Suppressor macrophage (primary cell): ENCODE data around the gene FIBIN.
"Not testable (repeated sequence)": the region's sequence is repeated elsewhere in the genome, so short reads cannot be mapped to it uniquely, and the experiment has no call there.

Experiments
- DNase-seq, 4 experiments: peaks; one replicate each; pipeline ENCODE4 v3.0.0-alpha.2; 2020 to 2022
- total RNA-seq, 17 experiments: gene quantifications; one replicate each; lab custom pipeline; 2026; ENCODE audit warnings: mixed read lengths in 6 of 17, inconsistent platforms in 3 of 17; lab: John Stamatoyannopoulos, UW

FIBIN gene
- total RNA-seq = 0 to 1.1 (median 0) reads per million in 17 experiments

DNA sequence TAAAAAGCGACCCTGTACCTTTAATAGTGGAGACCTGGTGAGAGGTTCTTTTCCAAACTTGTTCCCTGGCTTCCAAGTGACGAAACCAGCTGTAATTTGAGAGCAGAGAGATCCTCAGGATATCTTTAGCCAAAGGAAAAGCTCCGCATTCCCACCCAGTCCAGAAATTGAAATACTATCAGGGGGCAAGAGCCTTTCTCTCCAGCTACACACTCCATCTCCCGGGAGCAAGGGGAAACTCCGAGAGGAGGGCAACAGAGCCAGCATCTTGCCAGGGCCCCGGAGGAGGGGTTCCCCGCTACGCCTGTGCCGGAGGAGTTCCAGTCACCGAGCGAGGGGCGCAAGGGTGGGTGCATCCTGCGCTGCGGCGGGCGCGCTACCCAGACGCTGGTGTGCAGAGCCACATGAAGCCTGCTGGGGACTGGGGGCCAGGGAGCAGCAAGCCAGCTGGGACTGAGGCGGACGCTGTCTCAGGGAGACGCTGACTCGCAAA is at the start of gene FIBIN:
TSS of gene FIBIN (plus strand) at position 148 of the 493 bp plus-strand sequence. CDS start 415 bp downstream, outside the sequence.
- no peak for DNase-seq

DNA sequence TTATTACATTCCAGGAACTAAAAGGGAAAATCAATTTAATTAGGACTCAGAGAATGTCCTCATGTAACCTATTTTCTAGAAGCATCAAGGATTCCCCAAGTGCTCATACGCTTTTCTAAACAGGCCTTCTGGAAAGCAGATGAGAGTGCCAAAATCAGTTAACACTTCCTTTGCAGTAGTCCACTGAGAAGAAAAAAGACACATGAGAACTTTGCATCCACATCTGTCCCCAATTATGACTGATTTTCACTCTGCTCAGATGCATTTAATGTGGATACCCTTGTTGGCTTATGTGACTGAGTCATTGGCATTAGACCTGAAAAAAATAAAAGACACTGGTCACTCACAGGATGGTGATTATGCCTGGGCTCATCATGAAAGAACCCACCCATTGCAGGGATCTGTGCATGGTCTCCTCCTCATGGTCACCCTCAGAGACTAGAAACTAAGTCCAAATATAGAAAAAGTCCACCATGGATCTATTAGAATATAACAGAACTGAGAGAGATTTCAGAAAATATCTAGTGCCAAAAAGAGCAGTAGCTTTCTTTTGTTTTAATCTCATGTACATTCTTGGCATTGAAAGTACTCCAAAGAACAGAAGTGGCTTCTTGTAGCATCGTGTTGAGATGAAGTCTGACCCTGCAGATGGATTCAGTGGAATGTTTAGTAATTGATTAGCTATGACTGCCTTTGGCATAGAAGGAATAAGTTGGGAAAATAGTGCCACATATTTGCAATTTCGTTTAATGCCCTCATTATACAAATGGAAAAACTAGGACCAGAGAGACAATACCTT is 48.8 kb upstream of the FIBIN start:
- DNase-seq = no peak

DNA sequence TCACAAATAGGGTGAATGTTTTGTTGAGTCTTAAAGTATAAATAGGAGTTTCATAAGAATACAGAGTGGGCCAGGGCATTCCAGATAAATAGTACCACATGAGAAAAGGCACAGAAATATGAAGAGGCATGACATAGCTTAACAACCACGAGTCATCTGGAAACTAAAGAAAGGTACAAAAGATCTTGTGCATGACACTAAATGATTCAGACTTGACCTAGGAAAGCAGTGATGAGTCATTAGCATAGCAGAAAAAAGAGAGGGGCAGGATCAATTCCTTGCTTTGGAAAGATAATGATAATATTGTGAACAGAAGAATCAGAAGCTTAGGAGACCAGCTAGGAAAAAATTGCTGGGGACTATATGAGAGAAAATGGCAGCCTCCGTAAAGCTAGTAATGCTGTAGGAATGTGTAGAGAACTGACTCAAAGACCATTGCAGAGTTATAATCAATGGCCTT is 47.6 kb upstream of the FIBIN start:
- no peak for DNase-seq

DNA sequence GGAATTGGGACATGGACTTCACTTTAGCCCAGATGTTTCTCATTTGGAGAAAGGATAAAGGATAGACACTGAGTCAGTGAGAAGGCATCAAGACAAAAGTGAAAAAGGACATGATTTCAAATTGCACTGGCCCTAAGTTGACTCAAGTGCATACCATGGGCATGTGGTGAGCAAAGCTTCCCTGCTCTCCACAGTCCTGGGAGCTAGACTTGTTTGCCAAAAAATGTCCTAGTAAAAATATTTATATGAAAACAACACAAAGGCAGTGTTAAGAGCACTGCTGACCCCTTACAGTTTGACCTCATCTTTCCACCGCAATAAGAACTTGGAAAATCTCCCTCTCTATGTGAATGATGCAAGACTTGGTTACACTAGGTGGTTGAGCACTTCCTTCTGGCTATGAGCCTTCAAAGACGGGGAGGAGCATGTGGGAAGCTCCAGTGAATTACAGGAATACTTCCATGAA is 46.5 kb upstream of the FIBIN start:
- DNase-seq = no peak

DNA sequence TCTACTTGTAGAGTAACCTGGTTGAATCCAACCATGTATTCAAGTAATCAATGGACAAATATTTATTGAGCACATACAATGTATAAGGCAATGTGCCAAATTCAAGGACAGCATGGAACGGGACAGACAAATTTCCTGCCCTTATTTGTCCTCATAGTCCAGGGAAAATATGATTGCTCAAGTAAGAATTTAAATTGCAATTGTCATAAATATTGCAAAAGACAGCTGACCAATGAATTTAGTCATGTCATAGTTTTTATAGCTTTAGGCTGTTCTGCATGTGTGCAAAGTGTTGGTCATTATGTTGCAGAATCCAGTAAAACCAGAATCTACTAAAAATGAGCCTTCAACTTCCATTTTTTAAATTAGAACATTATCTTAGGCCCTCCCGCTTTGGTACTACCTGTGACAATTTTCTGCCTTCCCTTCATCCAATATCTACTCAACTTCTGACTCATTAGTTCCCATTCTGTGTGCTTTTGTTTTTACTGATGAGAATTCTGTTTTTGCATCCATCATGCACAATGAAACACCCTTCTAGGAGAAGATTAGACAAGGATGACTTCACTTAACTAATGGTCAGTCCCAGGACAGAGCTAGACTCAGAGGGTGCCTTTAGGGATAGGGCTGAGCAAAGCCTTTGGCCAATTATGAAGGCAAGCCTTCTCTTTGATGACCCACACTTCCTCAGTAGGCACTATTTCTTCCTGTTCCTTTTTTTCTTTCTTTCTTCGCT is 45.8 kb upstream of the FIBIN start:
- DNase-seq = no peak

DNA sequence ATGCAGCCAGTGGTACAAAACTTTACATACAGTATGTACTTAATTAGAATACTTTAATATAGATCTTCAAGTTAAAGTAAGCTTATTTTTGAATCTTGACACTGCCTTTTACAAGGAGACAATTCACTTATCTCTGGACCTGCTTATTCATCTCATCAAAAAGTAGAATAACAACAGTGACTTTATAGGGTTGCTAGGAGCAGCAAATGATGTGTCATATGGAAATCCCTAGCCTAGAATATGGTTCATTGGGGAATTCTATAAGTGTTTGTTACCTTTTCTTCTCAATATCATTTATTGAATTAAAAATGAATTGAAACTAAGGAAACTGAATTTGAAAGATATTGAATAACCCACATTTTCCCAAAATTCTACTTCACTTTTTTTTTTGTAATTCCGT is 45.0 kb upstream of the FIBIN start:
- no peak for DNase-seq

DNA sequence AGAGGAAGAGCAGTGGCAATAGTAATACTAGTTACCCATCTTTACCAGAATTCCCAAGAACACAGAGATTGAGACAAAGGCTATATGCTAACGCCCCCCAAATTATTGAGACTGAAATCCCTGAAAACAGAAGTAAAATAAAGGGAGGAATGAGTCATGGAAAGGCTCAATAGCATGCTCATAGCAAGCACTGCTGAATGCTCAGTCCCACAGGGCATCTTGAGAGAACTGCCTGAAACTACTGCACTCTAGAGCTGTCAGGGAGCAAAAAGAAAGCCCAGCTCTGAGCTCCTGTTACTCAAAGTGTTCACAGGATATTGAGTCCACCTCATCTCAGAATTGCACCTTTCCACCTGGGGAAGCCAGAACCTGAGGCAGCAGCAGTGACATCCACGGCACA is 44.1 kb upstream of the FIBIN start:
- DNase-seq = no peak

DNA sequence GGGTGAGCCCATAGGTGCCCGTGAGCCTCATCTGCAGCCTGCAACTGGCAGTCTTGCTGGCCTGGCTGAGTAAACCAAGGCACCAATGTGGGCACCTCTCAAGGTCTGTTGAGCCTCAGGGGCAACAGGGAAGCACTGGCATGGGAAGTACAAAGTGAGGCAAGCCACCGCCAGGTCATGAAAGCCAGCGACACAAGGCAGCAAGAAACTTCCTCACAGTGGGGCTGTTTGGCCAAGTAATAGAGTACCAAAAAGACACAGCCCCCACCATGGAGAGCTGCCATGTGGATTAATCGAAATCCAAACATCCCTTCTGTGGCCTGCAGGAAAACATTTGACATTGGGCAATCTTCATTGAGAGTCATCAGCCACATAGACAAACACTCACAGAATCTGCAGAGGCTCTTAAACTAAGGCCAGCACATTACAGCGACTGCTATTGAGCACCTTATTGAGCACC is 43.6 kb upstream of the FIBIN start:
- no peak for DNase-seq

DNA sequence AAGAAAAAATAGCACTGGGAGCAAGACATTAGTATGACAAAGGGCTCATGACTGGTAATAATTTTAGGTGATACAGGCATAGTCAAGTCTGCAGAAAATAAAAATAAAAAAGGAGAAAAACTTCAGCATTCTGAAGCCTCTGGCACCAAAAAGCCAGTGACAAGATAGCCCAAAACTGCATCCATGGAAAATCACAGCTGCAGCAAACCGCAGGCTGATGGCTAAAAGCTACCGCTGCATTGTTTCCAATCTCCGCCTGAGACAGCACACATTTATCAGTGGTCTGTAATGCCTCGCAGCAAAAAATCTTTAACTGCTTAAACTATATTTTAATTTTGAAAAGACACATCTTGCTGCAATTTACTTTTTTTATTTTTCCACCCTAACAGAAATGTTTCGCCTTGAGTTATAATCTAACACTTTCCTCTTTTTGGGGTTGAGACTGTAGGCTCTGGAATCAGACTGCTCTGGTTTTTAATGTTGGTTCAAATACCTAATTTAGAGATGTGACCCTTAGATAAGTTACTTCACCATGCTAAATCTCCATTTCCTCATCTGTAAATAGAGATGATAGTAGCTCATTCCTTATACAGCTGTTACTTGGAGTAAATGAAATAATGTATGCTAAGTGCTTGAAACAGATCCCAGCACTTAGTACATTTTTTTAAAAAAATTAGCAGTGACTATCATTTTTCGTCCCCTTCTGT is 42.0 kb upstream of the FIBIN start:
- DNase-seq = no peak

DNA sequence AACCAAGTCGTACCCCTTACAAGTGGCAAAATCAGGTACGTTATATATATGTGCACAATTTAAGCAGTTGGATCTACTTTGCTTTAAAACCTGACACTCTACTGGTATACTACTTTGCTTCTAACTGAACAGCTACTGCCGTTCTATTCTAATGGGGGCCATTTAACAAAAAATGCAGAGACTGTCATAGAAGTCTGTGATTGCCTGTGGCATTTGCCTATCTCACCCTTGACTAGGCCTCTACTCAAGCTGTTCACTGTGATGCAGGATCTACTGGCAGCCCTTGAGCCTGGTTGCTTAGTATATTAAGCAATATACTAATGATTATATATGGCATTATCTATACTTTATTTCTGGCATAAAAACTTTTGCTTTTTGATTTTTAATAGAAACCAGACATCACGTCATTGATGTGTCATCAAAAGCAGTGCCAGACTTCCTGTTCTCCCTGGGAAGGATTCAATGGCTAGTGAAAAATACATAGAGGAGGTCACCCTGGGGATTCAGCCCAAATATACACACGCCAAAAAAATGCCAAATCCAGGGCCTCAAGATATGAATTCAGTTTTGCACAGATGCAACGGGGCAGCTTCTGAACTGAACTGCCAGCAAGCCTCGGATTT is 40.0 kb upstream of the FIBIN start:
- DNase-seq = no peak

DNA sequence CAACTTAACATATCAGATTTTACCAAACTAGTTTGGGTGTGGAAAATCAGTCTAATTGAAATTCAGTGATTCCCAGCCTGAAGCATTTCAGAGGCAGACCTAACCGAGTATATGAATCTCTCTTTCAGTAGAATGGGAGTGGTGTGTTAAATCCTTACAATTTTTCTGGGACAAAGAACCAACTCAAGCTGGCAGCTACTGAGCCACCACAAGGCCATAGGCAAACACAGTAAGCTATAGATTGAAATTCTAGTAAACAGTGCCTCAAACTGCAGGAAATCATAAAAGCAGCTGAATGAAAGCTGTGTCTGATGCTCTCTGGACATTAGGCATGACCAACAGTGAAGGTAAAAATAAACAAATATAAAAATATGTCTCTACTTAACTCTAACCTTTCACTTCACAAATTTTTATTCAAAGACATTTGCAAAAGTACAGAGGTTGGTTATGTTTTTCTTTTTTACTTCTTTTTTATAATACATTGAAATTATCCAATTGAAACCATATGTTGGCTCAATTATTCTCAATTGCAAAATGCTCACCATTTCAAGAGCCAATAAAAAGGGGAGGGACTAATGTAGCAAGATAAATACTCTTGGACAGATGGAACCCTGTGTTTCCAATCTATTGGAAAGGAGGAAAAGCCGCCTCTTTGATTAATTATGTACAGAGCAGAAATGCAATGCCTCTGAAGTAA is 35.8 kb upstream of the FIBIN start:
- no peak for DNase-seq

DNA sequence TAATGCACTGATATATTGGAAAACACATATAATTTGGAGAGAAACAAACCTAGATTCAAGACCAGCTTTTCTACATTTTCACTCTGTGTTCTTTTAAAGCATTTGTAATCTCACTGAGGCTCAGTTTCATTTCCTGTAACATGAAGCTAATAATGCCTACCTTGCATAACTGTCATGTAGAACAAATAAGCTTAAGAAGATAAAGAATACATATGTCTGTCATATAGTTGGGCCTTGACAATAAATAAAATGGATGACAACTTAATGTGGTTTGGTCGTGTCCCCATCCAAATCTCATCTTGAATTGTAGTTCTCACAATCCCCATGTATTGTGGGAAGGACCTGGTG is 35.2 kb upstream of the FIBIN start:
- DNase-seq = no peak

DNA sequence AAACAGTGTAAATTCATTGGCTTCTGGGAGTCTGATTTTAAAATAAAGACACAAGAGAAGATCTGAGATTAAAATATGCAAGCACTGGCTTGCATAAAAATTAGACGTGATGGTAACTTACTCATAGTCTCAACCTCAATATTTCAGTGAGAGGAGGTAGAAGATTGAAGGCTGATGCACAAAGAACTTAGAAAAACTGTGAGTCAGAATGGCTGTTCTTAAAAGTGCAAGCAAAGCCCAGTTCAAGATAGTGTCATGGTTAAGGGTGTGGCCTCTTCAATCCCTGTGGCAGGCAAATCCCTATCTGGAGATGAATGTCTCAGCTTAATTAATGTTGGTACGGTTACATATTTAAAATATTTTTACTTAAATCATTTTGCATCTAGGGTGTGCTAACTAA is 33.6 kb upstream of the FIBIN start:
- DNase-seq = no peak

DNA sequence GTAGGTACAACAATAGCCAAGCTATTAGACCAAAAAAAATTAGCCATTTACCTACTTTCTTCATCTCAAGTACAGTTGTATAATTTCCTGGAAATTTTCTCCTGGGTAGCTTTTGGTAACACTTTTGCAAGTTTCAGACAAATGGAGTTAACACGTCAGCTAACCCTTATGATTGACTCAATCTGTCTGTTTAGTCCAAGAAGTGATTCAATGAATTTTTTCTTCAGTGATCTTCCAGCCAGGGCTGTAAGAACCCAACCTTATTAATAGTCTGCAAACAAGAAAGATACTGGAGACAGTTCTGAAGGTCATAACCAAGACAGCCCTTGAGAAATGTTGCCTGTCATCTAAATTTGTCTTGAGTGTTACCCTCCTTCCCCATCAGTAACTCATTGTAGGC is 30.1 kb upstream of the FIBIN start:
- DNase-seq = no peak

DNA sequence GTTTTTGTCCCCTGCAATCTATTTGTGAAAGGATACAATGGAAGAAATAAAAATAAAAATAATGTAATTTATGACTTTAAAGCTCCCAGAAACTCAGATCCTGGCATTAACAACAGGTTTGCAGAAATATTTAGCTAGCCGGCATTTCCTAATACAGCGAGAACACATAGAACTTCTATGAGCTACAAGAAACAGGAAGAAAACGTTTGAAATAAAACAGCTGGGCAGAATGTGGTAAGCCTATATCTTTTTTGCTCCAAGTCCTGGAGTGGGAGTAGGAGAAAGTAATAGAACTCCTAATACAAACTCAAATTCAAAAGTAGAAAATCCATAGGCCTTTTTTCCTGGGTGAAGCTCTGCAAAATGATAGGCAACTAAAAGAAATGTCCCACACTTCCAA is 29.6 kb upstream of the FIBIN start:
- DNase-seq = no peak

DNA sequence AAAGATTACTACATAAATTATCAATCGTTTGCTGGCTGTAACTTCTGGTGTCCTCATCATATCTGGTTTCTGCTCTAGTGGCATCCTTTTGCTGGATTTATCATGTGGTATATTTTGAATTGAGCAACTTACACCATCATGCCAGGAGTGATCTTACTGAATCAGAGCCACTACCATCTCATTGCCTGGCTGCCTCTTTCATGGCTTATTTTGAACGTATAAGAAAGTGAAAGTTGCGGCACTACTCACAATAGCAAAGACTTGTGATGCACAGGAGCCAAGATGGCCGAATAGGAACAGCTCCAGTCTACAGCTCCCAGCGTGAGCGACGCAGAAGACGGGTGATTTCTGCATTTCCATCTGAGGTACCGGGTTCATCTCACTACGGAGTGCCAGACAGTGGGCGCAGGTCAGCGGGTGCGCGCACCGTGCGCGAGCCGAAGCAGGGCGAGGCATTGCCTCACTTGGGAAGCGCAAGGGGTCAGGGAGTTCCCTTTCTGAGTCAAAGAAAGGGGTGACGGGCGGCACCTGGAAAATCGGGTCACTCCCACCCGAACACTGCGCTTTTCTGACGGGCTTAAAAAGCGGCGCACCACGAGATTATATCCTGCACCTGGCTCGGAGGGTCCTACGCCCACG is 28.9 kb upstream of the FIBIN start:
- DNase-seq = not testable (repeated sequence)

DNA sequence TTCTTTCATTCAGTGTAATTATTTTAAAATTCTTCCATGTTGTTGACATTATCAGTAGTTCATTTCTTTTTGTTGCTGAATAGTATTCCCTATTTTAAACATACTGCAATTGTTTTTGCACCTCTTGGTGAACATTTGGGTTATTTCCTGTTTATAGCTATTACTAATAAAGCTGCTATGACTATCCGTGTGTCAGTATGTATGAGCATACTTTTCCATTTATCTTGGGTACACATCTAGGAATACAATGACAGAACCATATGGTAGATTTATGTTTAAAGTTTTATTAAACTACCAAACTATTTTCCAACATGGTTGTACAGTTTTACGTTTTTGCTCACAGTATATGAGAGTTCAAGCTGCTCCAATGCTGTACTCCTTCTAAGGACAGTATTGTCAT is 22.0 kb upstream of the FIBIN start:
- no peak for DNase-seq

DNA sequence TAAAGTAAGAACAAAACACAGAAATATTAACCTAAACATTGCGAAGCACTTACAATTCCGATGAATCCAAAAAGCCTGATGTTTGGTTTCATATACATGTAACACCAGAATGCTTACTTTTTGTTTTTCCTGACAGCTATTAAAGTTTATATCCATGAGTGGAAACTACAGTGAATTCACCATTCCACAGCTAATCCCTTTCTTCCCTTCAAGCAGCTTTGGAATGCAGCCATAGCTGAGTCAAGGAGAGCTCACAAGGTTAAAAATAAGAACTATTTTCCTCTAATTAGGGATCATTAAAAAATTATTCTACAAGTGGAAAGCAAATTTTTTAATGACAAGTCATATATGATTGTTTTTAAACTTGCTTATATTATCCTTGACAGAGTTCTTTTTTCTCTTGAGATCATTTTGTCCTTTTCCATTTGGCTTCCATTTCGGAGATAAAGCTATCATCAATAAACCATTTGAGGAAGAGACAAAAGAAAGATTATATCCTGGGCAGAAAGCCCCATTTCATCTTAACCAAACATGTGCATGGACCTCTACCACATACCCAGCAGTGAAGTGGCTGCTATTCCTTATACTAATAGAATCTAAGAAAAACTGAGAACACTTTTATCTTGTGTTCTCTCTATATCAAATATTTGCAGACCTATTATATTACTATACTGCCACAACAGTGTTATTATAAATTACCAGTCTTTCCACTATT is 19.7 kb upstream of the FIBIN start:
- no peak for DNase-seq

DNA sequence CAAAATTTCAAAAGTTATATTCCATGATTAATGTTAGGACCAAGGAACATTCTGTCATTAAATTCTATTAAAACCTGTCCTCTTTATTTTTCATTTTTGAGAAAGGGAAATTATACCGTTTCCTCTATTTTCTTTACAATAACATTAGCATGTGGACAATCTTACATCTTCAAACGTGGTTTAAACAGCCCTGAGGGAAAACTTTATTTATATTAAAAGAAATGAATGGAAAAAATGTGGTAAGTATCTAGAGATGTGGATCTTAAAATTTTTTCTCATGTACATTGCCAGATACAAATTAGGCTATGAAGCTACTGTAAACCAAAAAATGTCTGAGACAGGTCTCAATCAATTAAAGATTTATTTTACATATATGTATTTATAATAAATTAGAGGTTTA is 18.9 kb upstream of the FIBIN start:
- no peak for DNase-seq

DNA sequence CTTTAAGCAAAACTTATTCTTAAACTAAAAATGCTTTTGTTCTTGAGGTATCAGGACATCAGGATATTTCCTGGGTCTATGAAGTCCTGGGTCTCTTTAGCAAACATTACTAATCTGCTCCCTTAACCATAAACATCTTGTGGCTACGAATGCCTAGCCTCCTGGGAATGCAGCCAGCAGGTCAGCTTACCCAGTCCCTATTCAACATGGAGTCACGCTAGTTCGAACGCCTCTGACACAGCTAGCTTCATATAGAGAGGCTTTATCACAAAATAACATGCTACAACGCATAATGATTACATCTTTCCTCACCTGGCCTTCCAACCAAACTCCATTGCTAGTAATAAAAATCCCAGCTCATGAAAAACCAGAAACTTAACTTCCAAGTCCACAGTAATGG is 17.5 kb upstream of the FIBIN start:
- DNase-seq = no peak

DNA sequence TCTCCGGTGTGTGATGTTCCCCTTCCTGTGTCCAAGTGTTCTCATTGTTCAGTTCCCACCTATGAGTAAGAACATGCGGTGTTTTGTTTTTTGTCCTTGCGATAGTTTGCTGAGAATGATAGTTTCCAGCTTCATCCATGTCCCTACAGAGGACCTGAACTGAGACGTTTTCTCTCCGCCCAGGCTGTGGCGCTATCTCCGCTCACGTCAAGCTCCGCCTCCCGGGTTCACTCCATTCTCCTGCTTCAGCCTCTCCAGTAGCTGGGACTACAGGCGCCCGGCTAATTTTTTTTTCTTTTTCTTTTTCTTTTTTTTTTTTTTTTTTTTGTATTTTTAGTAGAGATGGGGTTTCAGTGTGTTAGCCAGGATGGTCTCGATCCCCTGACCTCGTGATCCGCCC is 16.7 kb upstream of the FIBIN start:
- not testable (repeated sequence) for DNase-seq
